ENCODE data around the gene CLDN20. TPM values are rescaled to one million over a fixed set of nuclear protein-coding genes. Genes with fewer than 3 reads are reported as not detected.

CLDN20 gene
- polyA plus RNA-seq, 2 of the 4 experiments (the other 2 are of a cell fraction), result not detected

DNA sequence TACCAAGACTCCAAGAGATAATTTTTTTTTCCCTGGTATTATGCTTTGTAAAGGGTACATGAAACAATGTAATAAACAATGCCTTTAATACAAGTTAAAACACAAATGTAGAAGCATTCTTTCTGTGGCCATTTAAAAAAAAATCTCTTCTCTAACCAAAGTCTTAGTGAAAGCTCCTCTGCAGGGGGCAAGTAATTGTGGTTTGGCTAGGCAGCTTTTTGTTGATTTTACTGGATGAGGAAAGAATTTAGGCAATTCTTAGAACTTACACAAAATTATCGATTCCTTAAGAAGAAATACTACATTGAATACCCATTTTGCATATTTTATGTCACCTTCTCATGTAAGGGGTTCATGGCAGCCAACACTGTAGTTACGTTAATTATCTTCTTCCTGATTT is 38.1 kb downstream of the CLDN20 start:
- Histone ChIP-seq H3K4me3 (no peak overlapping the region), H3K4me2 (no peak overlapping the region), H3K27ac (no peak overlapping the region), H3K4me1 (0 out of 3 replicates have a peak, but pooled peaks cover 3% of the 10 kb centered on the region), H3K9me3 (no peaks in the 10 kb centered on the region)
- no peak for ATAC-seq
- ChIA-PET POLR2A (no interaction called here), CTCF (interaction anchor here (1.1 kb wide), 1 partner anchor 21 kb away, joined by 3 read pairs; no protein-coding TSS in a partner anchor)
- TF ChIP-seq KDM1A (IDR thresholded peaks at IDR 0.05; ENCODE audit: low read depth) (no peak), NR3C1 (IDR thresholded peaks at IDR 0.05) (no peak), KDM5A (IDR thresholded peaks at IDR 0.05) (no peak), HEYL (CRISPR knock-in tag; IDR thresholded peaks at IDR 0.05) (no peak), CBX8 (IDR thresholded peaks at IDR 0.05) (no peak), CHD2 (IDR thresholded peaks at IDR 0.05; ENCODE audit: low read length, partially characterized antibody) (no peak), CHD4 (IDR thresholded peaks at IDR 0.05; ENCODE audit: borderline replicate concordance) (no peak), FOSL2 (IDR thresholded peaks at IDR 0.05) (no peak), FOSL2 (CRISPR knock-in tag; IDR thresholded peaks at IDR 0.05) (no peak), RAD21 (conservative IDR thresholded peaks at IDR 0.05 in 1 of 2, IDR thresholded peaks at IDR 0.05 in 1 of 2) (no peak), EP300 (IDR thresholded peaks at IDR 0.05) (no peak), ZSCAN20 (CRISPR knock-in tag; IDR thresholded peaks at IDR 0.05) (no peak), TP53 (CRISPR knock-in tag; IDR thresholded peaks at IDR 0.05) (no peak), ESRRA (IDR thresholded peaks at IDR 0.05; ENCODE audit: borderline replicate concordance, low read length) (no peak), FOSB (CRISPR knock-in tag; IDR thresholded peaks at IDR 0.05) (no peak), HOXB13 (CRISPR knock-in tag; IDR thresholded peaks at IDR 0.05; ENCODE audit: low read depth) (no peak)
- TF ChIP-seq, protein P1, sequence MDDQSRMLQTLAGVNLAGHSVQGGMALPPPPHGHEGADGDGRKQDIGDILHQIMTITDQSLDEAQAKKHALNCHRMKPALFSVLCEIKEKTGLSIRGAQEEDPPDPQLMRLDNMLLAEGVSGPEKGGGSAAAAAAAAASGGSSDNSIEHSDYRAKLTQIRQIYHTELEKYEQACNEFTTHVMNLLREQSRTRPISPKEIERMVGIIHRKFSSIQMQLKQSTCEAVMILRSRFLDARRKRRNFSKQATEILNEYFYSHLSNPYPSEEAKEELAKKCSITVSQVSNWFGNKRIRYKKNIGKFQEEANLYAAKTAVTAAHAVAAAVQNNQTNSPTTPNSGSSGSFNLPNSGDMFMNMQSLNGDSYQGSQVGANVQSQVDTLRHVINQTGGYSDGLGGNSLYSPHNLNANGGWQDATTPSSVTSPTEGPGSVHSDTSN (IDR thresholded peaks at IDR 0.05), result no peak
- TF ChIP-seq, protein P2, sequence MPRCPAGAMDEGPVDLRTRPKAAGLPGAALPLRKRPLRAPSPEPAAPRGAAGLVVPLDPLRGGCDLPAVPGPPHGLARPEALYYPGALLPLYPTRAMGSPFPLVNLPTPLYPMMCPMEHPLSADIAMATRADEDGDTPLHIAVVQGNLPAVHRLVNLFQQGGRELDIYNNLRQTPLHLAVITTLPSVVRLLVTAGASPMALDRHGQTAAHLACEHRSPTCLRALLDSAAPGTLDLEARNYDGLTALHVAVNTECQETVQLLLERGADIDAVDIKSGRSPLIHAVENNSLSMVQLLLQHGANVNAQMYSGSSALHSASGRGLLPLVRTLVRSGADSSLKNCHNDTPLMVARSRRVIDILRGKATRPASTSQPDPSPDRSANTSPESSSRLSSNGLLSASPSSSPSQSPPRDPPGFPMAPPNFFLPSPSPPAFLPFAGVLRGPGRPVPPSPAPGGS (IDR thresholded peaks at IDR 0.05), result no peak
- TF ChIP-seq, protein P3, sequence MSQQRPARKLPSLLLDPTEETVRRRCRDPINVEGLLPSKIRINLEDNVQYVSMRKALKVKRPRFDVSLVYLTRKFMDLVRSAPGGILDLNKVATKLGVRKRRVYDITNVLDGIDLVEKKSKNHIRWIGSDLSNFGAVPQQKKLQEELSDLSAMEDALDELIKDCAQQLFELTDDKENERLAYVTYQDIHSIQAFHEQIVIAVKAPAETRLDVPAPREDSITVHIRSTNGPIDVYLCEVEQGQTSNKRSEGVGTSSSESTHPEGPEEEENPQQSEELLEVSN (IDR thresholded peaks at IDR 0.05; ENCODE audit: borderline replicate concordance, low read depth), result no peak
- TF ChIP-seq, protein P4, sequence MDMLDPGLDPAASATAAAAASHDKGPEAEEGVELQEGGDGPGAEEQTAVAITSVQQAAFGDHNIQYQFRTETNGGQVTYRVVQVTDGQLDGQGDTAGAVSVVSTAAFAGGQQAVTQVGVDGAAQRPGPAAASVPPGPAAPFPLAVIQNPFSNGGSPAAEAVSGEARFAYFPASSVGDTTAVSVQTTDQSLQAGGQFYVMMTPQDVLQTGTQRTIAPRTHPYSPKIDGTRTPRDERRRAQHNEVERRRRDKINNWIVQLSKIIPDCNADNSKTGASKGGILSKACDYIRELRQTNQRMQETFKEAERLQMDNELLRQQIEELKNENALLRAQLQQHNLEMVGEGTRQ (IDR thresholded peaks at IDR 0.05), result no peak
- TF ChIP-seq, protein P5, sequence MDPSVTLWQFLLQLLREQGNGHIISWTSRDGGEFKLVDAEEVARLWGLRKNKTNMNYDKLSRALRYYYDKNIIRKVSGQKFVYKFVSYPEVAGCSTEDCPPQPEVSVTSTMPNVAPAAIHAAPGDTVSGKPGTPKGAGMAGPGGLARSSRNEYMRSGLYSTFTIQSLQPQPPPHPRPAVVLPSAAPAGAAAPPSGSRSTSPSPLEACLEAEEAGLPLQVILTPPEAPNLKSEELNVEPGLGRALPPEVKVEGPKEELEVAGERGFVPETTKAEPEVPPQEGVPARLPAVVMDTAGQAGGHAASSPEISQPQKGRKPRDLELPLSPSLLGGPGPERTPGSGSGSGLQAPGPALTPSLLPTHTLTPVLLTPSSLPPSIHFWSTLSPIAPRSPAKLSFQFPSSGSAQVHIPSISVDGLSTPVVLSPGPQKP (IDR thresholded peaks at IDR 0.05; ENCODE audit: low read depth, low read length), result no peak
- no peak for DNase-seq (ENCODE audit: low read depth in 1 of 2, low spot score in 1 of 2)
- no peak for FAIRE-seq
- WGBS (ENCODE audit: missing lambda C conversion rate), result 88% methylated on average over 2 of the region's 2 CpGs

DNA sequence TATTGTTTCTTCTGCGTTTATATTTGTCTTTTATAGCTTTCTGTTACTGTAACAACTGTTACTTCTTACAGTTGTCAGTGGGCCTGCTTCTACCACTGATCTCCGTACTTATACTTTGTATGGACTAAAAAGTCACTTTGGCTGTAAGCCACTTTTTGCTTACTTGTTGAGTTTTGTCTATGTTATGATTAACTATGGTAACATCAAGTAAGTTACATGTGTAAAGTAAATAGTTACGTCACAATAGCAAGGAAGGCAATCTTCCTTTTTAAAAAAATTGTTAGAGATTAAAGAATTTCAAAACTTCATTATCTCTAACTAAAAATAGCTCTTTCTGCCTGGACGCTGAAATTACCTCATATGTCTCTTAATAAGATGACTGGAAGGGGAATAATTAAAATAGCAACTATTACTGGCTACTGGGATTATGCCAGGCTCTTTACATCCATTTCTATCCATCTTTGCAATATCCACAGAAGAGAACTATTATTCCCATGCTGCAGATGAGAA is 39.6 kb downstream of the CLDN20 start:
- ChIA-PET CTCF (interaction anchor here (1.4 kb wide), 1 partner anchor 15 kb away, joined by 3 read pairs; no protein-coding TSS in a partner anchor), POLR2A (no interaction called here)
- DNase-seq (ENCODE audit: low read depth in 1 of 2, low spot score in 1 of 2) (no peak), ATAC-seq (no peak), FAIRE-seq (no peak)
- H3K4me2 ChIP-seq, result no peak overlapping the region
- 0 out of 3 replicates have a peak, but pooled peaks cover 3% of the 10 kb centered on the region for H3K4me1 ChIP-seq
- no peaks in the 10 kb centered on the region for H3K9me3 ChIP-seq
- no peak overlapping the region for H3K4me3 ChIP-seq
- H3K27ac ChIP-seq, result no peak overlapping the region
- WGBS (ENCODE audit: missing lambda C conversion rate), result 61% methylated on average over 4 of the region's 4 CpGs
- TF ChIP-seq POLR2AphosphoS2 (conservative IDR thresholded peaks at IDR 0.05; ENCODE audit: low read length), result no peak
- TF ChIP-seq, protein P3 (IDR thresholded peaks at IDR 0.05; ENCODE audit: borderline replicate concordance, low read depth), result no peak
- no peak for TF ChIP-seq ZSCAN20 (CRISPR knock-in tag; IDR thresholded peaks at IDR 0.05)
- no peak for TF ChIP-seq RFX5 (IDR thresholded peaks at IDR 0.05)
- TF ChIP-seq, protein P6, sequence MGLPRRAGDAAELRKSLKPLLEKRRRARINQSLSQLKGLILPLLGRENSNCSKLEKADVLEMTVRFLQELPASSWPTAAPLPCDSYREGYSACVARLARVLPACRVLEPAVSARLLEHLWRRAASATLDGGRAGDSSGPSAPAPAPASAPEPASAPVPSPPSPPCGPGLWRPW (IDR thresholded peaks at IDR 0.05), result no peak
- no peak for TF ChIP-seq CHD2 (IDR thresholded peaks at IDR 0.05; ENCODE audit: low read length, partially characterized antibody)
- no peak for TF ChIP-seq JUNB (IDR thresholded peaks at IDR 0.05)
- TF ChIP-seq, protein P7, sequence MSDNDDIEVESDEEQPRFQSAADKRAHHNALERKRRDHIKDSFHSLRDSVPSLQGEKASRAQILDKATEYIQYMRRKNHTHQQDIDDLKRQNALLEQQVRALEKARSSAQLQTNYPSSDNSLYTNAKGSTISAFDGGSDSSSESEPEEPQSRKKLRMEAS (IDR thresholded peaks at IDR 0.05), result no peak
- TF ChIP-seq BHLHE40 (IDR thresholded peaks at IDR 0.05; ENCODE audit: low read depth, low read length), result no peak
- TF ChIP-seq, protein P5 (IDR thresholded peaks at IDR 0.05; ENCODE audit: low read depth, low read length), result no peak
- TF ChIP-seq RAD21 (conservative IDR thresholded peaks at IDR 0.05 in 1 of 2, IDR thresholded peaks at IDR 0.05 in 1 of 2), result no peak
- no peak for TF ChIP-seq HDAC2 (IDR thresholded peaks at IDR 0.05)
- no peak for TF ChIP-seq HOXA7 (CRISPR knock-in tag; IDR thresholded peaks at IDR 0.05)
- no peak for TF ChIP-seq EHMT2 (IDR thresholded peaks at IDR 0.05; ENCODE audit: low read depth)
- no peak for TF ChIP-seq ZNF302 (CRISPR knock-in tag; IDR thresholded peaks at IDR 0.05)
- no peak for TF ChIP-seq CBX8 (IDR thresholded peaks at IDR 0.05)
- TF ChIP-seq CEBPB (IDR thresholded peaks at IDR 0.05), result no peak
